GM21360 (cell line): ENCODE data around the gene PPARGC1A.

ENCODE experiments used
- ATAC-seq: cut with Tn5 transposase; IDR thresholded peaks from one replicate; pipeline ENCODE4 v1.9.1; 2021; ENCODE audit warnings: mild to moderate bottlenecking, moderate library complexity; ENCODE audit not compliant: unreplicated experiment

The PPARGC1A gene

GRCh38 chr4:23911675-23912455, 22.0 kb upstream of the PPARGC1A start:
- no peak for ATAC-seq

- no peak for ATAC-seq
Observed at GRCh38 chr4:23909671-23910070, 19.8 kb upstream of the PPARGC1A start.

GRCh38 chr4:23906839-23907238, 17.0 kb upstream of the PPARGC1A start:
- ATAC-seq: no peak

GRCh38 chr4:23904639-23905071, 14.8 kb upstream of the PPARGC1A start:
- ATAC-seq: no peak

- ATAC-seq: no peak
Observed at GRCh38 chr4:23903859-23904438, 14.1 kb upstream of the PPARGC1A start.

- no peak for ATAC-seq
Observed at GRCh38 chr4:23902222-23902804, 12.5 kb upstream of the PPARGC1A start.

GRCh38 chr4:23900636-23901035, 10.8 kb upstream of the PPARGC1A start:
- ATAC-seq: no peak

GRCh38 chr4:23899565-23899964, 9.7 kb upstream of the PPARGC1A start:
- no peak for ATAC-seq

GRCh38 chr4:23897564-23898109, 7.8 kb upstream of the PPARGC1A start:
- ATAC-seq: no peak

- ATAC-seq: no peak
Observed at GRCh38 chr4:23894021-23894420, 4.2 kb upstream of the PPARGC1A start.

- ATAC-seq: no peak
Observed at GRCh38 chr4:23891064-23891421, 1.2 kb upstream of the PPARGC1A start.

GRCh38 chr4:23890369-23891063, 669 bp upstream of the PPARGC1A start:
- ATAC-seq: no peak

GRCh38 chr4:23889391-23889790, 456 bp downstream of the PPARGC1A start:
- no peak for ATAC-seq

- ATAC-seq: no peak
Observed at GRCh38 chr4:23888421-23889319, 1.2 kb downstream of the PPARGC1A start.

- ATAC-seq: no peak
Observed at GRCh38 chr4:23887989-23888388, 1.9 kb downstream of the PPARGC1A start.

GRCh38 chr4:23887173-23887572, 2.7 kb downstream of the PPARGC1A start:
- no peak for ATAC-seq

GRCh38 chr4:23885943-23886590, 3.8 kb downstream of the PPARGC1A start:
- ATAC-seq: no peak

GRCh38 chr4:23884741-23885140, 5.1 kb downstream of the PPARGC1A start:
- ATAC-seq: no peak

GRCh38 chr4:23884261-23884660, 5.6 kb downstream of the PPARGC1A start:
- ATAC-seq: no peak

GRCh38 chr4:23882976-23883531, 6.8 kb downstream of the PPARGC1A start:
- no peak for ATAC-seq
